ENCODE data around the gene RALGAPA2.

GRCh38 chr20:20491110-20491783 is 221.2 kb downstream of the RALGAPA2 start:
- TF ChIP-seq CTCF (IDR thresholded peaks at IDR 0.05) (no peak), POLR2A (IDR thresholded peaks at IDR 0.05) (no peak)

Data from testis (tissue), 2 donors.